GM21619 (cell line): Measurements from ENCODE around the gene RAB14.
"Not testable (repeated sequence)": the region's sequence is repeated elsewhere in the genome, so short reads cannot be mapped to it uniquely, and the experiment has no call there.

ENCODE experiments used
- ATAC-seq: cut with Tn5 transposase; IDR thresholded peaks from one replicate; pipeline ENCODE4 v1.9.1; 2021; ENCODE audit not compliant: unreplicated experiment

The RAB14 gene

DNA sequence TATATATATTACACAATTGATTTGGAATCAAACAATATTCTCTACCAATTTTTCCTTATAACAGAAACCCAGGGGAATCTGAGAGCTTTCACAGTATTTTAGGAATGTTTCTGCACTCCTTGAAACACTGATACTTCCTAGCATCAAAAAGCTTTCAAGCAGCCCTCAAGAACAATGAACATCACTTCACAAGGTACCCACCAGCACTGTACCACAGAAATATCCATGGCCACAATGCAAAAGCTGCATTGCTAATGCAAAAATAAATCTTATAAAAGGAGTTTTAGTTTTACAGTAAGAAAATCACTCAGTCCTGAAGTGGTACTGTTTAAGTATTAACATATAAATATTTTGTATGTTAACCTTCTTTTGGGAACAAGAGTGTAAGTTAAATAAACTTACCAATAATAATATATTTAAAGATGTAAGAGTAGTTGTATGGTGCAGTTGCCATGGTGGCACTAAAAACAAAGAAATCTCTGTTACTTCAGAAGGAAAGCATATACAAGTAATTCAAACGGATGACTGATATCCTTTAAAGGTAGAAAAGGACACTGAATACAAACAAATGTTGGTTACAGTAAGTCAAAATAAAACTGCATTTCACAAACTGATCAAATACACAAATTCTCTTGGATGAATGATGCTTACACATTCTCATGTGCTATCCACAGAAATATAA lies 8.6 kb downstream of the RAB14 start:
- ATAC-seq = no peak

DNA sequence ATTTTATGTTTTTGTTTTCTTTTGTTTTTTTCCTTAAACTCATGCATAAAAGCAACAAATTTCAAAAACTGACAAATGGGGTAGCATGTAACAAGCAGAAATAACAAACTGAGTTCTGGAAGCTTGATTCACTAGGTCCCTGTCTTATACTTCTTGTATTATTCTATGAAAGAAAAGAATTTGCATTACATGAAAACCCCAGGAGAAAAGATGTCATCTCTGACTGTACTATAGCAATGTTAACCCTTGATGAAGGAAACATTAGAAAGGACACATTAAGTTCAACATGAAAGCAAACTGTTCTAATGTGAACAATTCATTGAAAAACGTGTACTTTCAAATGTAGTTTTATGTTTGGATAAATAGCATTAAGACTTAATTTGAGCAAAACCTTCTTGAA lies 9.2 kb downstream of the RAB14 start:
- no peak for ATAC-seq

DNA sequence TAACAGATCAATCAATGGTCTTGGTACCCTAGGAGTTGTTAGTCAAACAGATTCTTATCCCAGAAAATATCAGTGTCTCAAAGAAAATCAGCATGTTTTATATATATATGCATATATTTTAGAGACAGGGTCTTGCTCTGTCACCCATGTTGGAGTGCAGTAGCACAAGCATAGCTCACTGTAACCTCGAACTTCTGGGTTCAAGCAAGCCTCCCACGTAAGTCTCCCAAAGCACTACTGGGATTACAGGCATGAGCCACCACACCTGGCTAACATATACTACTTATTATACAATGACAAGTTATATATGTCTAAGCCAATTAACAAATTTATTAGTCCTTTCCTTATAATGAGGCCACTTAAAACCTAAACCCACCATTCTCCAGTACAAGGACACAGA lies 10.4 kb downstream of the RAB14 start:
- no peak for ATAC-seq

DNA sequence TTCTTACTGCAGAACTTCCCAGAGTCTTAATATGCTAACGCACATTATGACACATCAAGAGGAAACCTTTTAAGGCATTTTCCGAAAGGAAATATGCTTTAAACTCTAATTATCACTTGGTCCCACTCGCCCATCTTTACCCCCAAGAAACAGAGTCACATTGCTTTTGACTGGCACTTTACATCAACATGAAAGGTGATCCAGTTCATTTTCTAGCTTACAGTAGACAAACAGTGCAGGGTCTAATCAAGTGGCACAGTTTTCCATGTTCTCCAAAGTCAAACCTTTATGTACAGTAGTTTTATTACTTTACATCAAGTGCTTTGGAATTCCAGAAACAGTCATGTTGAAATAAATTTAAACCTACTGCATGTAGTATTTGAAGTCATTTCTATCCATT lies 12.0 kb downstream of the RAB14 start:
- ATAC-seq = no peak

DNA sequence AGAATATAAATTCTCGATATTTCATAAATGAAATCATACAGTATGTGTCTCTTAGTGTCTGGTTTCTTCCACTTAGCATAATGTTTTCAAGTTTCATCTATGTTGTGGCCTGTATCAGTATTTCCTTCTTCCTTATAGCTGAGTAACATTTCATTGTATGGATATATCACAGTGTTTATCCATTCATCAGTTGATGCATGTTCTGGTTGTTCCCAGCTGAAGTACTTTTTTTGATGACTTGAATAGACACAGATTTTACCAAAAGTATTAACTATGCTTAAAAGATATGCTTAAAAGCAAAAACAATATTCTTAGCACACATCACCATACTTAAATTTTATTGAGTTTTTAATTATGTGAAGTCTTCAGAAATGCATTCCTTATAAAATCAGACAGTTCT lies 12.7 kb downstream of the RAB14 start:
- ATAC-seq = no peak

DNA sequence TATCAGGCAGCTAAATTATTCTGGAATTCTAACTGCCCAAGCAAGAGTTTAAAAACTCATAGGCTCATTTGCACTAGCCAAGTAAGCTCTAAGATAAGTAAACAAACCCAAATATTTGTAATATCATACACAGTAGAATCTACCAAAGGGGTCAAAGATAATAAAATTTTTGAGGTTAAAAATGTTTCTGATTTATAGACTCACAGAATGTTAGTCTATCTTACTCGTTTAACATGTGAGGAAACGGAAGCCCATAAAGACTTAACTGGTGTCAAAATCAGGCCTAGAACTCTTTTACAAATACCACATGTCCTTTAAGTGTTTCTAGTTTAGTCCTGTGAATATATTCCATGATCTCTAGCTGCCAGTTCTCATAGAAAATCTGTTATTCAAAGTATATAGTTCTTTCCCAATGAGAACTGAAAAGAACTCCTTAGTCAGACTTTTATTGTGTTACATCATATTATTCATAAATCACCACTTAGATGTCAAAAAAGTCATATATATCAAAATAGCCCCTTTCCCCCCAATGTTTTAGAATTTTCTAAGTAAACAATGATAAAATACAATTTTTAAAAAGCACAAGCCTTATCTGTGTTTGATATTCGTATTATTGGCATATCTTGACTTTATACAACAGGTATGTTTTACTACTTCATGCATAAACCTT lies 13.9 kb downstream of the RAB14 start:
- no peak for ATAC-seq

DNA sequence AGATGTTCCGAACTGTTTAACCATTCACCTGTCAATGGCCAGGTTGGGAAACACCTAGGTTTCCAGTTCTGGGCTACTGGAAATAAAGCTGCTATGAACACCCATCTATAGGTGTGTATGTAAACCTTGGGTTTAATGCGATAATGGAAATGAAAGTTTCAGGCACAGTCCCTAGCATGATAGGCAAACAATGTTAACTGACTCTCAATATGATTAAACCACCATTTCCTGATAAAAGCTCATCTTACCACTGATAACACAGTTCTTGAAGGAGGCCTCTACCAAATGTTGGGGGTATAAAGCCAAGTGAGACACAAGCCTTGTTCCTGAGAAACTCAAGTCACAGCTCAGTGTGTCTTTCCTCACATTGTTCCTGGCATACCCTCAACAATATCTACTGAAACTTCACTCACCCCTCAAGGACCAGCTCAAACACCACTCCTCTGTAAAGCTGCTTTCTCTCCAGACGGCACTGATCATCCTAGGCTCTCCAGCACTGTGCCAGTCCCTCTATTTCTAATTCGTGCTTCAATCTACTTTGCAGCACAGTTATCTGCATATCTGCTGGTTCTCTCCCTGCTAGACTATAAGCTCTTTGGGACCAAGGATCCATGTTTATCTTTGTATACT lies 15.8 kb downstream of the RAB14 start:
- ATAC-seq = no peak

DNA sequence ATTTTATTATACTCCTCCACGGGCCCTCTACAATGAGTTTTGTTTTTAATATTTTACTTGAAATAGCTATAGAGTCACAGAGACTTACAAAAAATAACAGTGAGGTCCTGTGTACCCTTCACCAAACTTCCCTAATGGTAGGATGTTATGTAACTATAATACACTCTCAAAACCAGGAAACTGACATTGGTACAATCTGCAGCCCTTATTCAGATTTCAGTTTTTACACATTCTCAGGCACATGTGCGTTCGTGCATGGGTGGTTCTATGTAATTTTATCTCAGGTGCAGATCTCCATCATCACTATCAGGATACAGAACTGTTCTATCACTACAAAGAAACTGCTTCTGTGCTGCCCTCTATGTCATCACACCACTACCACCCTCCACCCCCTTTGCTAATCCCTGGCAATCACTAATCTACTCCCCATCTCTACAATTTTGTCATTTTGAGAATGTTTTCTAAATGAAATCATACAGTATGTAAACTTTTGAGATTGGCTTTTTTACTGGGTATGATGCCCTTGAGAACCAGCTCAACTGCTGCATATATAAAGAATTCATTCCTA lies 16.4 kb downstream of the RAB14 start:
- no peak for ATAC-seq

DNA sequence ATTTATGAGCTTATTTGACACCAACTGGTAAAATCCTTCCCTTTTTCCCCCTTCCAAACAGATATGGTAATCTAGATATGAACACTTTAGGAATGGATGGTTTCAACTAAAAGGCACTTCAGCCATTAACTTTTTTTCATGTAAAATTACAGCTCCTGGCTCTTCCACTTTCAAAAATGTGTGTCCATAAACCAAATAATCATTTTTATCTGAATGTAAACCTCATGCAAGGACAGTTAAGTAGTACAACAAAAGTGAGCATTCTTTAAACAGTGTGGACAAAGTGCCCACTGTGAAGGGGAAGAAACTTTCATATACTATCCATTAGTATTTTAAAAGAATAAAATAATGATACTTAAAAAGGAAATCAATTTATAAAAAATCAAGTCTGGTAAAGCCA lies 17.2 kb downstream of the RAB14 start:
- no peak for ATAC-seq

DNA sequence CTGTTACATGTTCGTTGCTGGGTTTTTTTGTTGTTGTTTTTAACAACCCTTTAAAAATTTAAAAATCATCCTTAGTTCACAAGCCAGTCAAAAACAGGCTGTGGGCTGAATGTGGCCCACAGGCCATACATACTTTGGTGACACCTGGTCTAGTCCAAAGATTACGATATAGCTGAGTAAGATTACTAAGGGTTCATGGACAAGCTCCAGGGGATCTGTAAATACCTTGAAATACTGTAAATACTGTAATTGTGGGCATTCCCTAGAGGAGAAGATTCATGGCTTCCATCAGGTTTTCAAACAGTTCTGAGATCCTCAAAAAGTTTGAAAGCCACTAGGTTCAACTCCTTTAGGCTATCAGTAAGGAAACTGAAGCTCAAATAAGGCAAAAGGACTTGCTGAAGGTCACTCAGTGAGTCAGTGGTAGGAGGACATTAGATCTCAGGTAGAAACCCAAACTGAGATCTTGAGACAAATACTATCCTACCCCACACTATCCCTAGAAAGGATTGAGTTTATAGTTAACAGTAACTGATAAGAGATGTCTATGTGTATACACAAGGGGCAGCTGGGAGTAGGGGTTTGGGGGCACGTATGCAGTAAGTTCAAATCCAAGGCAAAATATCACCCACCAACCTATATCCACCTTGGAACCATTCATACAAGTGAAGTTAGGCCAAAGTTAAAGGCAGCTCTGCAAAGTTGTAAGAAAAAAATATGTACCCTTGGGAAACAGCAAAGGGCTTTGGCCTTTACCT lies 17.8 kb downstream of the RAB14 start:
- ATAC-seq = no peak

DNA sequence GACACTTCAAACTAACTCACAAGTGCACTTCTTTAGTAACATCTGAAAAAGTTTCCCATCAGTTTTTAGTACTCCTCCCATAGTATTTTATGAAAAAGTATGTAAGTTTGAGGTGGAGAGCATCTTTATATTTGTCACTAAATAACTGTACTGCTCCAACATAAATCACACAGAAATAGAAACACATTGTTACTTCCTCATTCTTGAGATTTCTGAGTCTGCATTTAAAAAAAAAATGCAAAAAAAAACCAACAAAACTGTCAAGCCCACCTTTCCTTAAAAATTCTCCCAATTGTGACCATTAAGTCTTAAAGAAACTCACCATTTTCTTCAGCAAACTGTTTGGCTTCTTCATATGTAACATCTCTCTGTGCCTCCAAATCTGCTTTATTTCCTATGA lies 18.7 kb downstream of the RAB14 start:
- ATAC-seq = no peak

DNA sequence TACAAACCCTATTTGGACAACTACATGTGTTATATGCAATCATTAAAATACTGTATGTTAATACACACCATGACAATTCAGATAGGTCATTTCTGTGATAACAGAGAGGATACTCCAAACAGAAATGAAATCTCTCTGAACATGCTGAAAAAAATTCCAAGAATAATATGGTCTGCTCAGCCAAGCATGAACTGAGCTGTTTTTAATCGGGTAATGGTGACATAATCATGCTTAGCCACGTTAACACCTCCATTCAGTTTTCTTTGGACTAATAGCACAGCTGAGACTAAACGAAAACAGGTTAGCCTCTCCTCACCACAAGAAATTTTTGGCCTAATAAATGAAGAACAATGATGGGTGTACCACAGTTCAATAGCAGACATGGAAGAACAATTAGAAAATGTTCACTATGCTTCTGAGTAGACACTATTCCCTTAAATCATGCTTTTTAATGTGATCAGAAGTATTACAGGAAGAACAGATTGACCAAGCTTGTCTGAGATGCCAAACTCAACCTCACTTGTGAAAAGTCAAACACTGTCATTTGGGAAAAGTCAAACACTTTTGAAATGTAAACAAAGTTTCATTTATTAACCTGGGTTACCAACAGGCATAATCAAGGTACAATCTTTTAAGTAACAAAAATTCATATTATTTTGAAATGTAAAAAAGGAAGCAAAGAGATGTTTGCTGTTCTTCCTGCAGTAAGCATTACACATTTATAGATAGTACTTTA lies 19.4 kb downstream of the RAB14 start:
- ATAC-seq = no peak

DNA sequence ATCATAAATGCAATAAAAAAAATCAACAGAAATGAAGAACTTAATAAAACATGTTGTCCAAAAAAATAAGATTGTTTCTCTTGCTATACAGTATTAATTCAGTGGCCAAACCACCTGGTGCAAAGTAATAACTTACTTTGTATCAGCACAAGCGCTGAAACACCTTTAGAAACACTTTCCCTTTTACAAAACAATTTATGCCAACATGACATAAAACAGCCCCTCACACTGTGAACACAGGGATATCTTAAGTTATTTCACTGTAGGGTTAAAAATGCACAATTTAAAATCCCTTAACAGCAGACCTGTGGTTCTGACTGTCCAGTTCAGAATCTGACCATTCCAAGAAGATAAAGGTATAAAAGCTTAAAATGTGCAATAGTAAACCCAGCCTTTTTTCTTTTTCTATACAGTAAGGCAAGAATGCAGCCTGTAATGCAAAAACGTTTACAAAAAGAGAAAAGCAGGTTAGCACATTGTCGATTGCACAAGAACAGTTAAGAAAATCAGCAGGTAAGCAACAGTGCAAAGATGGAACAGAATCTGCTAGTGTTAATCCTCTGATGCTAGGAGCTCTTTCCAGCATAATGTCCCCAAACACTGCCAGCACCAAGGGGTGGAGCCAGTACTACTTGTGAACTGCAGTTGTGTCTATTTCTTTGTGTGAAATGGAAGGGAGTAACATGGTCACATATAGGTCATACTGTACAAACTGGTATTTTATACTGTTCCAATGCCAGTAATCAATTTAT lies 21.6 kb downstream of the RAB14 start:
- no peak for ATAC-seq

DNA sequence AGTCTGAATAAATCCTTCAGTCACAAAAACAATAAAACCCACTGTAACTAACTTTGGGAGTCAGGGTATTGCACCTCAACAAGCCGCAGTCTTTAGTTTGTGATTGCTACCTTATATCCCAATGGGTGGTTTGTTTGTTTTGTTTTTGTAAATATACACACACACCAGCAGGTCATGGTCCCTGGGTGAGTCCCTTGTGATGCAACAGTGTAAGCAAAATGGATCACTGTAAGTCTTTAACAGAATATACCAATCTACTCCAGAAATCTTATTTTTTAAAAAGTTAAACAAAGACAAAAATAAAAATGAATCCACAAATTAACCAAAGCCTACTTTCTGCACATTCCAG lies 22.3 kb downstream of the RAB14 start:
- ATAC-seq = not testable (repeated sequence)

DNA sequence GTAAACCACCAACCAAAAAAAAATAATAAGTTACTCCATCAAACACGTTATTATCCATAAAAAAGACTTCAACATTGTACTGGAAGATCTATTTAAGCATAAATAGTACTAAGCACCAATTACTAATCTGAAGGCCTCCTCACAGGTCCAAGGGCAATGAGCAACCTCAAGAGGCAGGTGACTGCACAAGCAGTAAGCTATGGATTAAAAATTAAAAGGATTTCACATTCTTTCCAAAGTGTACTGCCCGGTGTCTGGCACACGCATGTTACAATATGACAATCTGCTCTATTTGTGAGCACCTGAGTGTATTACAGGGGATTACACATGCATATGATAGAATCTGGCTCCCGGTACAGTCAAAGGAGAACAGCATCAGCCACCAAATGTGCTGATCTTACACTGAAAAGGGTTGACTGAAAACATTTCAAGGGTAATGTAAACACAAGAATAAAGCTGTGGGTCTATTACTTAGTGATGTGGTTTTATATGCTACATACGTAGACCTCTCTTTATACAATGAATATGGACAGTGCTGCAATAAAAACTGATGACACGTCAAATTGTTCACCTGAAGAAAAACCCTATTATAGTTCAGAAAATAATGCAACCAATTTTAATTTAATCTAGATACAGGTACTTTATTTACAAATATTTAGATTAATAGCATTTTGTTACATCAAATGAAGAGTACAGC lies 22.8 kb downstream of the RAB14 start:
- ATAC-seq = no peak

DNA sequence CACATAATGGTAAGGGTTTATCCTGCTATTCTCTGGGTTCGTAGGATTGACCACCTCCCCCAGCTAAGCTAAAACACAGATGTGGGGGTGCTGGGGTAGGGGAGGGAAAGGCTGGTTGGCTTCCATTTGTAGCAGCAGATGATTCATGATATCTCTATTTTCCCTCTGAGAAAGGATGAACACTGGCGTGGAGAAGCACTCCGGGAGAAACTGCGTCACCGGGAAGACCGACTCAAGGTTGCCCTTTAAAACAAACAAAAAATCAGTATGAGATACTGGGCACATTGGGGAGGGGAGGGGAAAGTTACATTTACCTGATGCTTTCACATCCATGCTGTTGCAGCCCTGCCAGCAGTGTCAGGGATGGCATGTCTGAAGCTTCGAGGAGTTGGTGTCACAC lies 28.2 kb downstream of the RAB14 start:
- no peak for ATAC-seq

DNA sequence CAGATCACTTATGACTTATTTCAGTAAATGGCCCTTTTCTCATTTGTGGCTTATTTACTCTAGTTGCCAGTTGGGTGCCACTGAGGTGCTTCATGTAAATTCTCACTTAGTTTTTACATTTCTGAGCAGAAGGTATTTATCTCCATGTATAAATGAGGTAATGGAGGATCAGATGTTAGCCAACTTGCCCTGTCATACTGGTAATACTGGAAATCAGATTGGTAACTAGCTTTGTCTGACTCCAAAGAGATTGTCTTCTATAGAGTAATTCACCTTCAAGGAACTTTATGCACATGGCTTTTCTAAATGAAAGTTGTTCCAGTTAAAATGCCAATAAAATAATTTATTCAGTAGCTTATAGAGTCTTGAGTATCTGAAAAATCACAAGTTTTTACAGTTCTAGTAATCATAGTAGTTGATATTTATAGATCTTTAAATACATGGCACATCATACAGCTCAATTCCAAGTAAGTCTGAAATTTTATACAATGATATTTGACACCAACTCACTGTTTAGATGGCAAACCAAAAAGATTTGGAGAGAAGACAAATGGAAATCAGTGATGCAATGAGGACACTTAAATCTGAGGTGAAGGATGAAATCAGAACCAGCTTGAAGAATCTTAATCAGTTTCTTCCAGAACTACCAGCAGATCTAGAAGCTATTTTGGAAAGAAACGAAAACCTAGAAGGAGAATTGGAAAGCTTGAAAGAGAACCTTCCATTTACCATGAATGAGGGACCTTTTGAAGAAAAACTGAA lies 28.8 kb downstream of the RAB14 start:
- no peak for ATAC-seq

DNA sequence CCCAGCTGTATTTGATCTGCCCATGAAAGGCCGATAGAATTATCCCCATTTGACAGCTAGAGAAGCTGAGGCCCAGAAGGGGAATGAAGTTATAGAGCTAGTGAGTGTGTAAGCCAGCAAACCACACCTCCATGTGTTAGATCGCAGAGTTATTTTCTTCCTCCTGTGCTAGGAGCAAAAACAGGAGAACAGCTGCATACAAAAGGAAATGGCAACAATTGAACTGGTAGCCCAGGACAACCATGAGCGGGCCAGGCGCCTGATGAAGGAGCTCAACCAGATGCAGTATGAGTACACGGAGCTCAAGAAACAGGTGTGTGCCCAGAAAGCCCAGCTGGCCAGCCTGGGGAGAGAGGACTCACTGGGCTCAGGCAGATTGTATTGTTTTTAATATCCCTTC lies 30.4 kb downstream of the RAB14 start:
- no peak for ATAC-seq

DNA sequence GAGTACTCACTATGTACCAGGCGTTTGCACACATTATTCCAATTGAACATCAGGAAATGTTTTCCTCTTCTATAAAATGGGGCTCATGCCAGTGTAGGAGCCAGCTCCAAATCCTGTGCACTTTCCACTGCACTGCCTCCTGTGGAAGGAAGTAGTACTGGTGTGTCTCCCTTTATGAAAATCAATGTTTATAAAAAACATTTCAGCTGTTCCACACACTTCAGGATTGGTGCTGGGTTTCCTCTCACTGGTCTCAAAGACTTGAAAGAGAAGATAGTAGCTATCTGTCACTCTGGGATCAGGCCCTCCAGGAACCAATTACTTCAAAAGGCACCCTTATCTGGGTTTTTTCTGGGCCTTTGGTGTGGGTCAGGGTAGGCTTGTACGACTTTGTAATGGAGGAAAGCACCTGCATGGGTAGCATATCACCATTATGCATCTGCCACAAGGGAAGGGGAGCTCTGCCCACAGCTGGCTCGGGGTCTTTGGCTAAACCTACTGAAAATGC lies 32.5 kb downstream of the RAB14 start:
- no peak for ATAC-seq
